Chondrocyte (in vitro differentiated cells): ENCODE results near the gene FYCO1. TPM values are rescaled to one million over a fixed set of nuclear protein-coding genes. Genes with fewer than 3 reads are reported as not detected.

ENCODE experiments used
- DNase-seq: peaks from one replicate; pipeline ENCODE4 v3.0.0; 2021; ENCODE audit warnings: mixed read lengths, low spot score
- H3K27ac Mint-ChIP-seq: one replicate; pipeline ENCODE4 v1.8.0; 2021; ENCODE audit warnings: mild to moderate bottlenecking, moderate library complexity, mixed read lengths; ENCODE audit not compliant: unreplicated experiment
- H3K27me3 Mint-ChIP-seq: 2 replicates; pipeline ENCODE4 v1.8.0; 2021; ENCODE audit warnings: low read depth, mixed read lengths
- H3K36me3 Mint-ChIP-seq: 2 replicates; pipeline ENCODE4 v1.8.0; 2021; ENCODE audit warnings: low read depth, mixed read lengths
- H3K4me1 Mint-ChIP-seq: 2 replicates; pipeline ENCODE4 v1.8.0; 2021; ENCODE audit warnings: low read depth, mild to moderate bottlenecking, mixed read lengths
- H3K4me3 Mint-ChIP-seq: one replicate; pipeline ENCODE4 v1.8.0; 2021; ENCODE audit warnings: mild to moderate bottlenecking, moderate library complexity, mixed read lengths; ENCODE audit not compliant: unreplicated experiment
- H3K9me3 Mint-ChIP-seq: 2 replicates; pipeline ENCODE4 v1.8.0; 2021; ENCODE audit warnings: low read depth, mixed read lengths
- CTCF ChIP-seq: fragments of 200-600 bp; sonication (generic); IDR thresholded peaks from 2 replicates; pipeline ENCODE4 v1.5.0; 2021; ENCODE audit warnings: antibody characterized with exemption, mild to moderate bottlenecking, moderate library complexity
- total RNA-seq: library from RNA; stranded (reverse); gene quantifications from 3 replicates; pipeline ENCODE4 v1.2.1, GENCODE V29; 2021

FYCO1 gene
- total RNA-seq, 1 donor from 2014 or later = 31.6 TPM

- Mint-ChIP-seq H3K4me3 (no peak overlapping the region), H3K27ac (no peak overlapping the region), H3K36me3 (peaks cover 53% of the 10 kb centered on the region), H3K9me3 (peaks cover 3% of the 10 kb centered on the region), H3K27me3 (no peaks in the 10 kb centered on the region), H3K4me1 (no peaks in the 10 kb centered on the region)
- DNase-seq = no peak
- TF ChIP-seq CTCF = no peak
Observed at GRCh38 chr3:45962033-45962432, 33.6 kb downstream of the FYCO1 start.

GRCh38 chr3:45960289-45960688 lies 35.3 kb downstream of the FYCO1 start:
- Mint-ChIP-seq H3K9me3 (peaks cover 3% of the 10 kb centered on the region), H3K4me1 (peaks cover 6% of the 10 kb centered on the region), H3K27me3 (no peaks in the 10 kb centered on the region), H3K4me3 (no peak overlapping the region), H3K36me3 (peaks cover 53% of the 10 kb centered on the region), H3K27ac (no peak overlapping the region)
- TF ChIP-seq CTCF = no peak
- no peak for DNase-seq

GRCh38 chr3:45959201-45959600 lies 36.4 kb downstream of the FYCO1 start:
- H3K36me3 Mint-ChIP-seq = peaks cover 61% of the 10 kb centered on the region
- no peak for DNase-seq
- no peak overlapping the region for H3K27ac Mint-ChIP-seq
- TF ChIP-seq CTCF = no peak
- H3K27me3 Mint-ChIP-seq = no peaks in the 10 kb centered on the region
- no peak overlapping the region for H3K4me3 Mint-ChIP-seq
- H3K9me3 Mint-ChIP-seq = peaks cover 3% of the 10 kb centered on the region
- H3K4me1 Mint-ChIP-seq = peaks cover 6% of the 10 kb centered on the region

GRCh38 chr3:45958321-45958791 lies 37.3 kb downstream of the FYCO1 start:
- H3K4me3 Mint-ChIP-seq = no peak overlapping the region
- no peak overlapping the region for H3K27ac Mint-ChIP-seq
- peaks cover 60% of the 10 kb centered on the region for H3K36me3 Mint-ChIP-seq
- DNase-seq = no peak
- TF ChIP-seq CTCF = no peak
- no peaks in the 10 kb centered on the region for H3K27me3 Mint-ChIP-seq
- peaks cover 6% of the 10 kb centered on the region for H3K4me1 Mint-ChIP-seq
- H3K9me3 Mint-ChIP-seq = peaks cover 3% of the 10 kb centered on the region

- Mint-ChIP-seq H3K9me3 (peaks cover 3% of the 10 kb centered on the region), H3K4me3 (no peak overlapping the region), H3K27me3 (no peaks in the 10 kb centered on the region), H3K36me3 (peaks cover 59% of the 10 kb centered on the region), H3K27ac (no peak overlapping the region), H3K4me1 (peaks cover 6% of the 10 kb centered on the region)
- TF ChIP-seq CTCF = no peak
- DNase-seq = no peak
Observed at GRCh38 chr3:45957586-45957985, 38.0 kb downstream of the FYCO1 start.
